Right ventricle myocardium superior (tissue), 1 donor: ENCODE results near the gene MET. TPM values are rescaled to one million over a fixed set of nuclear protein-coding genes. Genes with fewer than 3 reads are reported as not detected.
"Not testable (repeated sequence)": the region's sequence is repeated elsewhere in the genome, so short reads cannot be mapped to it uniquely, and the experiment has no call there.

Source experiments
- ATAC-seq: fragments of 200-7000 bp; cut with Tn5 transposase; one replicate; pipeline ENCODE4 v1.9.1; 2020; ENCODE audit warnings: mild to moderate bottlenecking; ENCODE audit not compliant: poor library complexity
- DNase-seq: peaks from one replicate; pipeline ENCODE4 v3.0.0-alpha.2; 2020
- intact Hi-C: fragments of 100-400 bp; cut with DNase I; formaldehyde crosslinking; loops from one replicate; pipeline ENCODE4 v1.11.2; 2022
- long read RNA-seq: library from polyadenylated mRNA; unstranded; transcript quantifications from one replicate; pipeline ENCODE4 v2.0.0, GENCODE V29; 2021
- total RNA-seq: library from RNA; stranded (reverse); fragmentation: NEBNext Ultra II Directional; extraction: Animal tissue kit (Norgen Biotek cat#: 25700); gene quantifications from one replicate; pipeline ENCODE4 v1.2.1, GENCODE V29; 2021
- donor health status: DM: no; HTN: yes; CAD: no; lungs with severe emphysema.

MET gene
- total RNA-seq: 14.3 TPM
- long read RNA-seq, full-length matches to known transcripts: 3 of 11 reads
- long read RNA-seq, partial matches to known transcripts: 8 of 11 reads
- long read RNA-seq, other reads (novel, unspliced or antisense): 0 of 11 reads

DNA sequence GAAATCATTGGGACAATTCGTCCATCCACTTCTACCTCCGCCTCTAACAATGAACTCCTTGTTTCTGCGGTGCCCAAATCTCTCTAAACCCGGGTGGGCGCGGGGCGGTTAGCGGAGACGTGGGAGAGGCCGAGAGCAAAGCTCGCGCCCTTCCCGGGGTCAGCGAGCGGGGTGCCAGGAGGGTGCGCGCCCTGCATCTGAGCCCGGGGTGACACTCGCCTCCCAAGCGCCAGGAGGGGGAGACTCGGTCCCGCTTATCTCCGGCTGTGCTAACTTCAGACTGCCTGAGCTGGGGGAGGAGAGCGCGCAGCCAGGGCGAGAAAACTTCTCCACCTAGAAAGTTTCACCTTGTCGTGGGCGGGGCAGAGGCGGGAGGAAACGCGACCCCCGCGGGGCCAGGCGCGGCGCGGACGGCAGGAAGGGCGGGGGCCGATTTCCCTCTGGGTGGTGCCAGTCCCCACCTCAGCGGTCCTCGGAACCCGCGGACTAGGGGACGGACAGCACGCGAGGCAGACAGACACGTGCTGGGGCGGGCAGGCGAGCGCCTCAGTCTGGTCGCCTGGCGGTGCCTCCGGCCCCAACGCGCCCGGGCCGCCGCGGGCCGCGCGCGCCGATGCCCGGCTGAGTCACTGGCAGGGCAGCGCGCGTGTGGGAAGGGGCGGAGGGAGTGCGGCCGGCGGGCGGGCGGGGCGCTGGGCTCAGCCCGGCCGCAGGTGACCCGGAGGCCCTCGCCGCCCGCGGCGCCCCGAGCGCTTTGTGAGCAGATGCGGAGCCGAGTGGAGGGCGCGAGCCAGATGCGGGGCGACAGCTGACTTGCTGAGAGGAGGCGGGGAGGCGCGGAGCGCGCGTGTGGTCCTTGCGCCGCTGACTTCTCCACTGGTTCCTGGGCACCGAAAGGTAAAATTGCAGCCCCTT lies at the start of gene MET:
MET (plus strand) TSS at position 516 of the 915 bp plus-strand sequence. CDS start 26,889 bp downstream, outside the sequence.
- DNase-seq (peak; percentile 78), ATAC-seq (peak; percentile 92)
- intact Hi-C loops: loop anchor here (5.0 to 10.0 kb wide), 3 partner anchors 77 to 135 kb away; no protein-coding TSS in a partner anchor

DNA sequence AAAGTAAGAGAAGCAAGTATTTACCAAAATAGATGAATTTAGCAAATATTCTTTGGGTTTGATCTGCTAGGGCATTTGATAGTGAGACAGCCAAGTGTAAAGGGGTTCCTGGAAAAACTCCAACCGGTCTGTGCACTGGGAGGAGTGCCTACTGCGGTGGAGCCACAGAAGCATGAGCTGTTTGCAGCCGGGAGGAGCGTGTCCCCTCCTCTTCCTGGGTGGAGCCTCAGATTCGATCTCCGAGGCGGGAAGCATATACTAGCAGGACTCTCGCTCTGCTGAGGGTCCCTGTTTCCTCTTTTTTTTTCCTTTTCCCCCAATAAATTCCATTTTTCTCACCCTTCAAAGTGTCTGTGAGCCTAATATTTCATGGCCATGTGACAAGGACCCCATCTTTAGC lies 45.1 kb upstream of the MET start:
- ATAC-seq (no peak), DNase-seq (no peak)
- intact Hi-C loops: no loop called here

DNA sequence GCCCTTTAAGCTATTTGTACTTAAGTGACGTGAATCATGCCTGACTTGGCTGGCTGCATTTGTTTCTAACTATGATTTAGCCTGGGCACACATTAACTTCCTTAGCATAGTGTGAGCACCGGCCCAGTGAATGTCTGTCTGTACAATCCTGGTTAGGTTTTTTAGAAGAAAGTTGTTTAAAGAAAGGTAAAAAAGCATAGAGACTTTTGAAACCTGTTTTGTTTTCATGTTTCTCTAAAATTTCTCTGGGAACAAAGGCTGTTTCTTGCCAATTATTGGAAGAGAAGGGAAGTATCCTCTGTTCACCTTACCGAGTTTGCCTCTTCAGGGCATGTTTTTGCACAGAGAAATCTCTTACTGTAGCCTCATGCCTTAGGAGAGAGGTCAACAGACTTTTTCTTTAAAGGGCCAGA lies 42.9 kb upstream of the MET start:
- intact Hi-C loops: no loop called here
- ATAC-seq (peak; percentile 86), DNase-seq (no peak)

DNA sequence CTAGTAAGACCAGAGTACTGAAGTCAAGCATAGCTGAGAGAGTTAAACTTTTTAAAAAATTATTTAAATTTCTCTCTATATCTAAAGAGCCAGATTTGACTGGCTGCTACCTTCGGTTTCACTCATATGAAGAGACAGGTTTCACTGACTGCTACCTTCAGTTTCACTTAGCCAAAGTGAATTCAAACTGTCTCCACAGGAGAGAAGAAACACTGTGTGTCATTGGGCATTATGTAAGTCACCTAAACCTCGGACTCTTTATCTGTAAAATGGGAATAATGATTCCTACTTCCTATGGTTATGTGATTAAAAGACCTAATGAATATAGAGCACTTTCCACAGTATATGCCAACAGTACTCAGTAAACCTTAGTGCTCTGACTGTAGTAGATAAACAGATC lies 41.6 kb upstream of the MET start:
- ATAC-seq: no peak
- no peak for DNase-seq
- intact Hi-C loops: no loop called here

GRCh38 chr7:116630932-116631671 lies 40.9 kb upstream of the MET start:
- DNase-seq (peak; percentile 64), ATAC-seq (peak; percentile 77)
- intact Hi-C loops: no loop called here

GRCh38 chr7:116631676-116632075 lies 40.3 kb upstream of the MET start:
- no peak for DNase-seq
- intact Hi-C loops: no loop called here
- ATAC-seq: no peak

- intact Hi-C loops: no loop called here
- ATAC-seq: no peak
- no peak for DNase-seq
Observed at GRCh38 chr7:116632384-116632783, 39.6 kb upstream of the MET start.

DNA sequence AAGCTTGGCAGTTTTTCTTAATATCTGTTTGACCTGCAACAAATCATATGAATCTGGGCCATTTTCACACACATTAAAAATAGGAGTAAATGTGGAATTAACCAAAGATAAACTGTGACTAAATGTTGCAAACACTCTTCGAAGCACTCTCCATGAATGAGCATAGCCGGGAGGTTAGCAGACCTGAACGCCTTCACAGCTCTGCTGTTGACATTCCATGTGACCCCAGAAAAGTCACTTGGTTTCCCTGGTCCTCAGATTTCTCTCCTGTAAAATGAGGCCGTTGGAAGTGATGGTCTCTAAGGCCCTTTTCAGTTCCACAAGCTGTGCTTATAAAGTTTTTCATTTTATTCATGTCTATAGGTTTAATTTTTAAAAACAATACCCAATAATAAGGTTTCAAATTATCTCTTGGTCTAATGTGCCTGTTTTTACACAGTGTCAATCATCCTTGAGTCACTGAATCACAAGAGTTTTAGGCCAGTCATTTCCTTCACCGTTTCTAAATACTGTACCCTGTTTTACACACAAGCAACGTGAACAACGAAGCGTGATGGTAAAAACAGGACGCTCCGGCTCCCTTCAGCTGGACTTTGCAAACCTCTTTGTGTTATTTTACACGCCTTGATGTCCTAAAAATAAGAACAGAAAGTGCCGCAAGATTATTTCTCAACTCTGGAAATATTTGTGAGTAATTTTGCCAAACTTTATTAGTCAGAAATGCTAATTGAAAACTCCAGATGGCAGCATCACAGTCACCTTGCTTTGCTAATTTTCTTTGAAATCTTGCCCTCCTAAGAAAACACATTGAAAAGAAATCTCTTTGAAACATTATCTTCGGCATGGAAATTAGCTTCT lies 38.6 kb upstream of the MET start:
- DNase-seq: no peak
- ATAC-seq: no peak
- intact Hi-C loops: no loop called here

DNA sequence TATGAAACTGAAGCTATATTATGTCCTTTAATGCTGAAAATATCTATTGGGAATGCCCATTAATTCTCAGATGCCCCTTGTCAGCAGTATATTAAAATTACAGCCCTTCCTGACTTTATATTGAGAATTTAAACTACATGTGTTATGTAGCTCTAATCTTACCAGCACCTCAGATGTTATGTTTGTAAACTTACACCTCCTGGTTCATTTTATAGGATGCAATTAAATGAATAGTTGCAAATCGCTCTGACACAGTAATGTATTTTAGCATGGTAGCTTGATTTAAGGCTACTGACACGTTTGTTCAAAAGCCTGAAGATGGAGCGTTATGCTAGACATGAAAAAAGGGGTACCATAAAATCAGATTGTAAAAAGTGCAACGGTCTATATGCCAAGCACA lies 35.0 kb upstream of the MET start:
- intact Hi-C loops: no loop called here
- DNase-seq: no peak
- ATAC-seq: no peak

DNA sequence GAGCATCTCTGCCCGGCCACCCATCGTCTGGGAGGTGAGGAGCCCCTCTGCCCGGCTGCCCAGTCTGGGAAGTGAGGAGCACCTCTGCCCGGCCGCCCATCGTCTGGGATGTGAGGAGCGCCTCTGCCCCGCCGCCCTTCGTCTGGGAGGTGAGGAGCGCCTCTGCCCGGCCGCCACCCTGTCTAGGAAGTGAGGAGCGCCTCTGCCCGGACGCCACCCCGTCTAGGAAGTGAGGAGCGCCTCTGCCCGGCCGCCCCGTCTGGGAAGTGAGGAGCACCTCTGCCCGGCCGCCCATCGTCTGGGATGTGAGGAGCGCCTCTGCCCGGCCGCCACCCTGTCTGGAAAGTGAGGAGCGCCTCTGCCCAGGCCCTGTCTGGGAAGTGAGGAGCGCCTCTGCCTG lies 33.4 kb upstream of the MET start:
- ATAC-seq, intact Hi-C loops, DNase-seq: not testable (repeated sequence)

DNA sequence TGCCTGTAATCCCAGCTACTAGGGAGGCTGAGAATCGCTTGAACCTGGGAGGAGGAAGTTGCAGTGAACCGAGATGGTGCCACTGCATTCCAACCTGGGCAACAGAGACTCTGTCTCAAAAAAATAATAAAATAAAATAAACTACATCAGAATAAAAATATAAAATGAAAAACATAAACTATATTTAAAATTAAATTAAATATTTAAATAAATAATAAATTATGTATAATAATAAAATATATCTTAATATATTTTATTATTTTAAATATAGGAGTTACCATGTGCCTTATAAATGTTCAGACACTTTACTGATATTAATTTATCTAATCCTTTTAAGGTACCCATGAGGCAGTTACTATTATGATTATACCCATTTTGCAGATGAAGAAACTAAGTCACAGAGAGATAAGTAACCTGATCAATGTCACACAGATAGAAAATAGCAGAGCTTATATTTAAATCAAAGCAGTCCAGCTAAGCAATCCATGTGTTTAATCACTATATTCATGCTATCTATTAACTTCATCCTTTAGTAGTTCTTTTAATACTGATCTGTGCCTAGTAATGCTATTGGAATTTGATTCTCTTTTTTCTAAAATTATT lies 30.3 kb upstream of the MET start:
- ATAC-seq (no peak), DNase-seq (no peak)
- intact Hi-C loops: no loop called here

DNA sequence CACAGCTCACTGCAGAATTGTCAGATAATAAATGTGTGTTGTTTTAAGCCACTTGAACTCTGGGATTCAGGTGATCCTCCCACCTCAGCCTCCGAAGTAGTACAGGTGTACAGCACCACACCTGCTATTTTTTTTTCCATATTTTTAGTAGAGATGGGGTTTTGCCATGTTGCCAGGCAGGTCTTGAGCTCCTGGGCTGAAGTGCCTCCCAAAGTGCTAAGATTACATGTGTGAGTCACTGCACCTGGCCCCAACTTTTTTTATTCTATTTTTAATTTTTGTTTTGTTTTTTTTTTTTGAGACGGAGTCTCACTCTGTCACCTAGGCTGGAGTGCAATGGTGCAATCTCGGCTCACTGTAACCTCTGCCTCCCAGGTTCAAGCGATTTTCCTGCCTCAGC lies 28.8 kb upstream of the MET start:
- not testable (repeated sequence) for ATAC-seq

DNA sequence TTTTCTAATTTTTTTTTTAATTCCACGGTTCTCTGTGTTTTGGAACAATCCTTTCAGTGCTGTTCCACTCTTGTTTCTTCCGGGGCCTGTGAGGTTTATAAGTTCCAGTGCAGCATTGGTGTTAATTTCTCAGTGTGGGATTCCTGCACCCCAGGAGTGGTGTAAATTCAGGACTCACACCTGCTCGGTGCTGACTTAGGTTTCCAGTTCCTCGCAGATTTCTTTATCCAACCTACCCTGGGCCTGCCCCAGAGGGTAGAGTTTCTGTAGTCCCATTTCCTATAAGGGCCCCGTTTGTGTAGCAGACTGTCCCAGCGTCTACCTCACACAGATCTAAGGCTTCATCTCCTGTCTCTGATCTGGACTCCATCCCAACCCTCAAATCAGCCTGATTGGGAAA lies 27.4 kb upstream of the MET start:
- DNase-seq: no peak
- ATAC-seq: no peak
- intact Hi-C loops: no loop called here

More for the DNA sequence above, 28.8 kb upstream of the MET start:
- DNase-seq, intact Hi-C loops: not testable (repeated sequence)

GRCh38 chr7:116647290-116647689 lies 24.7 kb upstream of the MET start:
- ATAC-seq (peak; percentile 79), DNase-seq (no peak)
- intact Hi-C loops: no loop called here

GRCh38 chr7:116647861-116648260 lies 24.1 kb upstream of the MET start:
- no peak for ATAC-seq
- DNase-seq: no peak
- intact Hi-C loops: no loop called here

- intact Hi-C loops: no loop called here
- ATAC-seq (no peak), DNase-seq (no peak)
Observed at GRCh38 chr7:116650436-116650835, 21.6 kb upstream of the MET start.

DNA sequence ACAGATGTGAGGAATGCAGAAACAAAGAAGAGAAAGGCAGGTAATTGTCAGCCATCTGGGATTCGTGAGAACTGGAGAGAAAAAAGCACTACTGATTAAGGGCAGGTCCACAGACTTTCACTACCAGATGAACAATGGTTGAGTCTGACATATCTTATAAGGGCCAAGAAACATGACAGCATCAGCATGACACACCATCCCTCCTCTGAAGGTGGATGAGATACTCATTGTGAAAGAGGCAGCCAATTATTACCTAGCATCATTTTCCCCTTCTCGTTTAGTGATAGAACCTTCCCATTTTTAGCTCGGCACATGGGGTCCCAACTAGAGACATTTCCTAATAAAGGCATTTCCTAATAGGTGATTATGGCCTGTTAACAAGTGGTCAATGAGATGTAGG lies 19.2 kb upstream of the MET start:
- no peak for DNase-seq
- intact Hi-C loops: no loop called here
- no peak for ATAC-seq

- intact Hi-C loops: no loop called here
- ATAC-seq (peak; percentile 91), DNase-seq (no peak)
Observed at GRCh38 chr7:116653204-116653603, 18.8 kb upstream of the MET start.
